ENCODE measurements around the gene KTN1. TPM values are rescaled to one million over a fixed set of nuclear protein-coding genes. Genes with fewer than 3 reads are reported as not detected.

The KTN1 gene
- total RNA-seq, 2 experiments from 2014 or later = 59.9 to 68.4 TPM

DNA sequence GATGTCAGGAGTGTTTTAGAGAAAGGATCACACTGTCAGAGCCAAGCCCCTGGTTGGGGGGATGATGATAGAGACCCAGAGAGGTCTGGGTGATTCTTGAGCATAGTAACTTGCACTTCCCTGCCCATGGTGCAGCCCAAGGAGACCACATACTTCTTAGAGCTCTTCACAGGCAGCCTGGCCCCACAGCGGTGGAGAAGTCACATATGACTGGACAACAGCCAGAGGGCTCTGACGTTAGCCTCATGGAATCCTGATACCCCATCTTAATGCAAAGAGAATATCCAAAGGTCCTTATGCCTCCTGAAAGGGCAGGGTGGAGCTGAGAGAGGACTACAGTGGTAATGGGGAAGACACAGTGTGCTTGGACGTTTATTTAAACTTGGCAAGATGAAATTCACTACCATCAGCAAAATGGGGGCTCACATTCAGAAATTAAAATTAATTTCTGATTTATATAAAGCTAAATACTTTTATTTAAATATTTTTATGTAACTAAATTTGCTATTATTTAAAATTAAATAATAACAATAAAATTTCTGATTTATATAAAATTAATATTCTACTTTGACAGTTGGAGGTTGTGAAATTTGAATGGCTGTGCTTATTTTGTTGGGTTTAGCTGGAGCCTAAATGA lies 131.3 kb downstream of the KTN1 start:
- POLR2A ChIA-PET = no interaction called here

DNA sequence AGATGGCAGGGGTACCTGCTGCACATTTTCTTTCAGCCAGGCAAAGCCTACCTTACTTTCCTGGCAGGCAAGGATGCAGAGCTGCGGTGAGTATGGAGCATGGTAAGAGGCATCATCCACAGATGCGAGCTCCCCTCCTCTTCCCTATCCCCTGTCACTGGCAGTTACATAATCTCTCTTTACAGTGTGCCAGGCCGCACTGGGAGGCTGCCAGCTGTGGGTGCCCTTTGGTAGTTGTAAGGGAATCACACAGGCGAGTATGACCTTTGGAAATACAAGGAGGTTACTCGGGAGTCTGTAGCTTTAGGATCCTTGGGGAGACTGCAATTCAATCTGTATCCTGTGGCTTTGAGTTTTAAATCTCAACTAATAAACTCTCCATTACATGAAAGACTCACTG lies 132.5 kb downstream of the KTN1 start:
- H3K27ac ChIP-seq (ENCODE audit: low read depth in 1 of 2, low read length in 2 of 2) = no peak overlapping the region
- H3K4me1 ChIP-seq (ENCODE audit: insufficient read depth, low read length) = no peaks in the 10 kb centered on the region
- H3K4me3 ChIP-seq (ENCODE audit: low read length) = no peak overlapping the region
- ATAC-seq (ENCODE audit: poor library complexity) (no peak), DNase-seq (no peak)
- Mint-ChIP-seq H3K4me3 (no peak overlapping the region), H3K27me3 (no peaks in the 10 kb centered on the region), H3K36me3 (ENCODE audit: low read depth) (no peaks in the 10 kb centered on the region), H3K9me3 (no peaks in the 10 kb centered on the region), H3K4me1 (ENCODE audit: low read depth) (no peaks in the 10 kb centered on the region), H3K27ac (no peak overlapping the region)
- ChIA-PET POLR2A (no interaction called here), CTCF (no interaction called here)
- no peaks in the 10 kb centered on the region for H3K27me3 ChIP-seq (ENCODE audit: control insufficient read depth in 1 of 2, insufficient read depth in 2 of 2, low read length in 2 of 2)
- intact Hi-C loops (cut with DNase I, micrococcal nuclease) = no loop called here
- TF ChIP-seq, protein P1, sequence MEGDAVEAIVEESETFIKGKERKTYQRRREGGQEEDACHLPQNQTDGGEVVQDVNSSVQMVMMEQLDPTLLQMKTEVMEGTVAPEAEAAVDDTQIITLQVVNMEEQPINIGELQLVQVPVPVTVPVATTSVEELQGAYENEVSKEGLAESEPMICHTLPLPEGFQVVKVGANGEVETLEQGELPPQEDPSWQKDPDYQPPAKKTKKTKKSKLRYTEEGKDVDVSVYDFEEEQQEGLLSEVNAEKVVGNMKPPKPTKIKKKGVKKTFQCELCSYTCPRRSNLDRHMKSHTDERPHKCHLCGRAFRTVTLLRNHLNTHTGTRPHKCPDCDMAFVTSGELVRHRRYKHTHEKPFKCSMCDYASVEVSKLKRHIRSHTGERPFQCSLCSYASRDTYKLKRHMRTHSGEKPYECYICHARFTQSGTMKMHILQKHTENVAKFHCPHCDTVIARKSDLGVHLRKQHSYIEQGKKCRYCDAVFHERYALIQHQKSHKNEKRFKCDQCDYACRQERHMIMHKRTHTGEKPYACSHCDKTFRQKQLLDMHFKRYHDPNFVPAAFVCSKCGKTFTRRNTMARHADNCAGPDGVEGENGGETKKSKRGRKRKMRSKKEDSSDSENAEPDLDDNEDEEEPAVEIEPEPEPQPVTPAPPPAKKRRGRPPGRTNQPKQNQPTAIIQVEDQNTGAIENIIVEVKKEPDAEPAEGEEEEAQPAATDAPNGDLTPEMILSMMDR (IDR thresholded peaks at IDR 0.05) = no peak
- H3K9me3 ChIP-seq (ENCODE audit: control insufficient read depth in 1 of 2, insufficient read depth in 1 of 2, low read length in 2 of 2) = no peaks in the 10 kb centered on the region
- H3K36me3 ChIP-seq (ENCODE audit: insufficient read depth, low read length) = no peaks in the 10 kb centered on the region

More for the DNA sequence above, 131.3 kb downstream of the KTN1 start:
- no peak overlapping the region for H3K27ac ChIP-seq (ENCODE audit: low read depth in 1 of 2, low read length in 2 of 2)
- Mint-ChIP-seq H3K36me3 (ENCODE audit: low read depth) (no peaks in the 10 kb centered on the region), H3K27me3 (no peaks in the 10 kb centered on the region), H3K27ac (no peak overlapping the region), H3K9me3 (no peaks in the 10 kb centered on the region), H3K4me3 (no peak overlapping the region), H3K4me1 (ENCODE audit: low read depth) (no peaks in the 10 kb centered on the region)
- no peaks in the 10 kb centered on the region for H3K27me3 ChIP-seq (ENCODE audit: control insufficient read depth in 1 of 2, insufficient read depth in 2 of 2, low read length in 2 of 2)
- no peak overlapping the region for H3K4me3 ChIP-seq (ENCODE audit: low read length)
- DNase-seq (no peak), ATAC-seq (ENCODE audit: poor library complexity) (no peak)
- CTCF ChIA-PET = no interaction called here
- no peaks in the 10 kb centered on the region for H3K9me3 ChIP-seq (ENCODE audit: control insufficient read depth in 1 of 2, insufficient read depth in 1 of 2, low read length in 2 of 2)
- TF ChIP-seq, protein P1 (IDR thresholded peaks at IDR 0.05) = no peak
- H3K36me3 ChIP-seq (ENCODE audit: insufficient read depth, low read length) = no peaks in the 10 kb centered on the region
- intact Hi-C loops (cut with DNase I, micrococcal nuclease) = no loop called here
- no peaks in the 10 kb centered on the region for H3K4me1 ChIP-seq (ENCODE audit: insufficient read depth, low read length)

DNA sequence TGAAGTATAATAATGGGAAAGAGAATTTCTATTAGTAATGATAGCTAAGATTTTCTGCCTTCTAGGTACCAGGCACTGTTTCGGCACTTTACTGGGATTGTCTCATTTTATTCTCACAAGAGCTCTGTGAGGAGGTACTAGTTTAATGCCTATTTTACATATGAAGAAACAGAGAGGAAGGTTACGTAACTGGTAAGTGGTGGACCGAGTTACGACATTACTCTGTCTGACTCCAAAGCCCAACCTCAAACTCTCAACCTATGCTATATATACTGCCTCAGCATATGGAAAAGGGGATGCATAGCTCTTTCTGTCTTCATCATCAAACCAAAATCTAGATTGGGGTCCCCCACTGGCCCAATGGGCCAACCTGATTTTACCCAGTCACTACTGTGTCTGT lies 133.5 kb downstream of the KTN1 start:
- Mint-ChIP-seq H3K9me3 (no peaks in the 10 kb centered on the region), H3K4me1 (ENCODE audit: low read depth) (no peaks in the 10 kb centered on the region), H3K27me3 (no peaks in the 10 kb centered on the region), H3K27ac (no peak overlapping the region), H3K36me3 (ENCODE audit: low read depth) (no peaks in the 10 kb centered on the region), H3K4me3 (no peak overlapping the region)
- peak in 1 of 14 experiments; percentile 9 for DNase-seq
- intact Hi-C loops (cut with DNase I, micrococcal nuclease) = no loop called here
- ChIA-PET CTCF (no interaction called here), POLR2A (interaction anchor here (0.9 kb wide), 1 partner anchor 17 kb away, joined by 4 read pairs; no protein-coding TSS in a partner anchor)
- Histone ChIP-seq H3K27me3 (ENCODE audit: control insufficient read depth in 1 of 2, insufficient read depth in 2 of 2, low read length in 2 of 2) (no peaks in the 10 kb centered on the region), H3K4me1 (ENCODE audit: insufficient read depth, low read length) (no peaks in the 10 kb centered on the region), H3K4me3 (ENCODE audit: low read length) (no peak overlapping the region), H3K9me3 (ENCODE audit: control insufficient read depth in 1 of 2, insufficient read depth in 1 of 2, low read length in 2 of 2) (no peaks in the 10 kb centered on the region), H3K27ac (ENCODE audit: low read depth in 1 of 2, low read length in 2 of 2) (no peak overlapping the region), H3K36me3 (ENCODE audit: insufficient read depth, low read length) (no peaks in the 10 kb centered on the region)
- TF ChIP-seq, protein P1 (IDR thresholded peaks at IDR 0.05) = no peak
- no peak for ATAC-seq (ENCODE audit: poor library complexity)

Measured in CD4-positive, alpha-beta T cell (primary cell).